GM12878 (cell line): Measurements from ENCODE around the gene VIT. TPM values are rescaled to one million over a fixed set of nuclear protein-coding genes. Genes with fewer than 3 reads are reported as not detected.

Source experiments
- ATAC-seq: fragments of 200-7000 bp; cut with Tn5 transposase; 3 replicates; pipeline ENCODE4 v1.9.1; 2020; ENCODE audit warnings: mild to moderate bottlenecking, moderate library complexity
- BruUV-seq: library from RNA; stranded (reverse); fragments of 400-500 nt; replicated peaks from 2 replicates; lab custom pipeline; 2021; lab: Mats Ljungman, UMichigan
- CTCF ChIA-PET: fragments of 300-600 bp; sonication (Branson Sonifier 250); formaldehyde crosslinking; extraction: SDS; loops from one replicate; lab custom pipeline; 2021; ENCODE audit warnings: inconsistent platforms; lab: Yijun Ruan, JAX
- POLR2A ChIA-PET: fragments of 350-600 bp; formaldehyde crosslinking; extraction: SDS; loops from one replicate; lab custom pipeline; 2021; ENCODE audit warnings: inconsistent platforms; lab: Charles Lee
- RAD21 ChIA-PET: fragments of 300-600 bp; sonication (Branson Sonifier 250); formaldehyde crosslinking; loops from one replicate; lab custom pipeline; 2023; ENCODE audit warnings: antibody characterized with exemption; ENCODE audit not compliant: unreplicated experiment; lab: Charles Lee
- SMC1A ChIA-PET: fragments of 300-600 bp; sonication (Branson Sonifier 250); formaldehyde crosslinking; loops from one replicate; lab custom pipeline; 2023; ENCODE audit not compliant: unreplicated experiment, uncharacterized antibody; lab: Charles Lee
- DNase-seq: peaks from one replicate; pipeline ENCODE4 v3.0.0-alpha.2; 2011; ENCODE audit warnings: low read depth, low spot score
- FAIRE-seq: peaks from 3 replicates; lab custom pipeline; 2011; peaks lifted over from hg19 to GRCh38; lab: Jason Lieb, UNC
- H2AFZ ChIP-seq: 2 replicates; pipeline ENCODE4 v1.6.0; 2011; ENCODE audit warnings: low read depth, low read length, control low read depth; ENCODE audit not compliant: control insufficient read depth
- H3K27ac ChIP-seq: 2 replicates; pipeline ENCODE4 v1.5.1; 2011; ENCODE audit warnings: control low read depth; ENCODE audit not compliant: control insufficient read depth, insufficient read depth
- H3K27me3 ChIP-seq, 2 experiments: replicated peaks in 1 of 2; 2 replicates each; pipeline versions ENCODE4 v1.6.0 to v1.6.1; 2011; ENCODE audit warnings: low read length in 1 of 2; ENCODE audit not compliant: control insufficient read depth in 2 of 2, insufficient read depth in 2 of 2
- H3K36me3 ChIP-seq, 2 experiments: 2 replicates each; pipeline ENCODE4 v1.5.1; 2011; ENCODE audit warnings: low read length in 1 of 2; ENCODE audit not compliant: control insufficient read depth in 2 of 2, insufficient read depth in 2 of 2
- H3K4me1 ChIP-seq: 2 replicates; pipeline ENCODE4 v1.6.1; 2011; ENCODE audit warnings: mild to moderate bottlenecking, low read length, moderate library complexity, mixed read lengths; ENCODE audit not compliant: control insufficient read depth, insufficient read depth
- H3K4me2 ChIP-seq: 2 replicates; pipeline ENCODE4 v1.6.0; 2011; ENCODE audit warnings: control low read depth; ENCODE audit not compliant: control insufficient read depth, insufficient read depth
- H3K4me3 ChIP-seq: fragments of 200-600 bp; sonication (generic); 2 replicates; pipeline ENCODE4 v1.5.1; 2016
- H3K79me2 ChIP-seq: 2 replicates; pipeline ENCODE4 v1.6.0; 2011; ENCODE audit warnings: low read length; ENCODE audit not compliant: control insufficient read depth, insufficient read depth
- H3K9ac ChIP-seq: 2 replicates; pipeline ENCODE4 v1.8.0; 2011; ENCODE audit warnings: low read length, control low read depth, mixed read lengths; ENCODE audit not compliant: control insufficient read depth, insufficient read depth
- H3K9me3 ChIP-seq: replicated peaks from 3 replicates; pipeline ENCODE4 v1.5.1; 2011; ENCODE audit warnings: mild to moderate bottlenecking, low read length; ENCODE audit not compliant: control insufficient read depth, insufficient read depth
- H4K20me1 ChIP-seq: 2 replicates; pipeline ENCODE4 v1.6.0; 2011; ENCODE audit not compliant: control insufficient read depth, insufficient read depth
- ASH2L ChIP-seq: fragments of 300-600, 200-600 bp; sonication (generic); IDR thresholded peaks from 2 replicates; pipeline ENCODE4 v1.6.1; 2017; ENCODE audit warnings: low read depth, mild to moderate bottlenecking, borderline replicate concordance
- BACH1 ChIP-seq: fragments of 450-650 bp; IDR thresholded peaks from 2 replicates; pipeline ENCODE4 v1.6.1; 2017; ENCODE audit warnings: mild to moderate bottlenecking, borderline replicate concordance
- CBX5 ChIP-seq: sonication (generic); IDR thresholded peaks from 2 replicates; pipeline ENCODE4 v1.6.1; 2016; ENCODE audit warnings: low read depth, moderate library complexity, mild to moderate bottlenecking, inconsistent platforms
- IRF4 ChIP-seq: IDR thresholded peaks from 2 replicates; pipeline ENCODE4 v1.6.1; 2011; ENCODE audit warnings: low read depth, low read length
- MYC ChIP-seq: IDR thresholded peaks from 2 replicates; pipeline ENCODE4 v1.6.1; 2011; ENCODE audit warnings: mild to moderate bottlenecking, low read length, moderate library complexity, inconsistent platforms; ENCODE audit not compliant: insufficient read depth, insufficient replicate concordance, insufficient read length, severe bottlenecking
- STAT1 ChIP-seq: fragments of 450-650 bp; conservative IDR thresholded peaks from 2 replicates; pipeline ENCODE4 v1.6.1; 2014; ENCODE audit warnings: antibody characterized with exemption, mild to moderate bottlenecking
- WGBS: methylation state at CpG from one replicate; pipeline ENCODE4 v1.1.6; 2016; ENCODE audit warnings: low lambda C conversion rate; ENCODE audit not compliant: insufficient replicate concordance, insufficient coverage; ENCODE audit errors: missing lambda C conversion rate; 5-methylcytosine and 5-hydroxymethylcytosine counted together
- in situ Hi-C: fragments of 300-500 bp; cut with MboI; formaldehyde crosslinking; loops from 9 replicates; pipeline ENCODE4 v1.14.3; 2018; ENCODE audit warnings: mixed read lengths
- intact Hi-C: fragments of 100-400 bp; cut with micrococcal nuclease; formaldehyde crosslinking; loops from one replicate; pipeline ENCODE4 v1.14.2; 2022; ENCODE audit not compliant: unreplicated experiment
- polyA plus RNA-seq, 11 experiments: library from polyadenylated mRNA; depleted of rRNA in 4 of 11; unstranded in 6 of 11; stranded (reverse) in 5 of 11; fragments of >200 nt; fragmentation: Nextera tagmentation in 4 of 11; fragmentation: Illumina TruSeq in 1 of 11; extraction: Ambion mirVana in 4 of 11; extraction: Trizol in 1 of 11; gene quantifications; 1 replicate in 1 of 11; 2 replicates in 10 of 11; pipeline versions ENCODE4 v1.2.1 to v1.2.3, GENCODE V29; 2011 to 2016; ENCODE audit warnings: inconsistent platforms in 2 of 11, missing spikeins in 2 of 11, low read depth in 1 of 11
- total RNA-seq, 4 experiments: library from RNA; depleted of rRNA in 3 of 4; stranded (reverse); fragments of >200 nt in 3 of 4; fragmentation: Illumina TruSeq in 1 of 4; extraction: Trizol in 1 of 4; gene quantifications; 2 replicates each; pipeline versions ENCODE4 v1.2.1 to v1.2.3, GENCODE V29; 2013 to 2021
- TF ChIP-seq, protein P1 (sequence below): IDR thresholded peaks from 2 replicates; pipeline ENCODE4 v1.6.1; 2012; ENCODE audit warnings: mild to moderate bottlenecking, low read depth, low read length

VIT gene
- total and polyA plus RNA-seq, 10 of the 15 experiments (the other 5 are each of a cell fraction or from before 2014, with no cell fraction given) = 0.05 to 0.14 TPM; not detected in 8

DNA sequence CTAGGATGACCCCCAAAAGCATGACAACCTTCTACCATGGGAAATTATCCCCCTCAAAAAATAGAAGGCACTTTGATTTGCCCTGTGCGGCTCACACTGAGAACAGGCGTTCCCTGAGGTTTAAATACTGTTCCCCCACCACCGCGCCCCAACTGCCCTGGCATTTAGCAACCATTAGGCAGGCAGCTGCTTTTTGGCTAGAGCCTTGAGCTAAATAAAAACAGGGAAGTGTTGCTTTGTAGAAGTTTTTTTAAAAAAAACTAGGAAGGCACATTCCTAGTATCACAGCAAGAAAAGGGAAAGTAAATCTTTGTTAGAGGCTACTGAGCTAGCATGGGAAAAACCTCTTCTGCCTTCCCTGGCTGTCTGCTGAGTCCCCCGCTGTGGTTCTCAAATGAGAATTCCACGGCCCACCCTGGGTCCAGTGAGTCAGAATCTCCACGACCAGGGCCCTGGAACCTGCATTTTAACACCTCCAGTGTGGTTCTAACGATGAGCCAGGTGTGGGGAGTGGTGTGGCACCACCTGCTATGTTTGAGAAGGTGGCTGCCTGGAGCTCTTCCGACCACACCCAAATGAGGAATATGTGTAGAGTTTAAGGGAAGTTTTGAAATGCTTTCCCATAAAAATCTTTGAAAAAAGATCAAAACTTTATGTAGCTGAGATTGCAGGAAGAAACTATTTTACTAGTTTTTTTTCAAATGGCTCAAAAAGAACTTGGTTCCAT lies 66.4 kb downstream of the VIT start:
- no TSS peak for BruUV-seq
- TF ChIP-seq CBX5 = no peak
- TF ChIP-seq MYC = no peak
- TF ChIP-seq, all 136 proteins: peak for 0
- POLR2A ChIA-PET = interaction anchor here (0.6 kb wide), 1 partner anchor 67 kb away, joined by 4 read pairs; no protein-coding TSS in a partner anchor
- H3K4me3 ChIP-seq = no peak overlapping the region
- H2AFZ ChIP-seq = no peak overlapping the region
- 46% methylated on average over 9 of the region's 9 CpGs for WGBS
- H3K9ac ChIP-seq = no peak overlapping the region
- no peaks in the 10 kb centered on the region for H3K9me3 ChIP-seq
- no peak for ATAC-seq
- H3K79me2 ChIP-seq = no peaks in the 10 kb centered on the region
- SMC1A ChIA-PET = no interaction called here
- no peaks in the 10 kb centered on the region for H3K4me1 ChIP-seq
- FAIRE-seq = no peak
- intact Hi-C loops (no loop called here), in situ Hi-C loops (no loop called here)
- no peak for DNase-seq
- no peaks in the 10 kb centered on the region for H3K36me3 ChIP-seq
- no peak overlapping the region for H3K27ac ChIP-seq
- no peaks in the 10 kb centered on the region; a peak in 1 of 4 replicates for H3K27me3 ChIP-seq
- RAD21 ChIA-PET = no interaction called here
- CTCF ChIA-PET = no interaction called here
- no peak overlapping the region for H3K4me2 ChIP-seq
- H4K20me1 ChIP-seq = no peaks in the 10 kb centered on the region

DNA sequence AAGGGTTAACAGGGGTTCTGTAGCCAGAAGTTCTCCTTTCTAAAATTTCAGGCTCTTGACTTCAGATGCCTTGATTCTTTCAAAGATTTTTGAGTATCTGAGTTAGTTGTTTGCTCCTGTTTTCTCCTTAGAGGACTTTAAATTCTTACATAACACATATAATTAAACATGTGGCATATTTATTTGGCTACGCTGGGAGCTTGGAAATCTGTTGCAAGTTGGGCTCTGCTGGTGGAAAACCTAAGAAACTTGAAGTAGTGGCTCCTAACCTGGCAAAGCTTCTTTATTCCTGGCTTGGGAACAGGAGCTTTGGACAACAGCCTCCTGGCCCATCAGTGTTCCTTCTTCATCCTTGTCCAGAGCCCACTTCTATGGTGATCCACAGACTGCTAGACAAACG lies 72.6 kb downstream of the VIT start:
- no peaks in the 10 kb centered on the region for H3K4me1 ChIP-seq
- TF ChIP-seq ASH2L (no peak), BACH1 (no peak), STAT1 (no peak), IRF4 (no peak)
- TF ChIP-seq, protein P1, sequence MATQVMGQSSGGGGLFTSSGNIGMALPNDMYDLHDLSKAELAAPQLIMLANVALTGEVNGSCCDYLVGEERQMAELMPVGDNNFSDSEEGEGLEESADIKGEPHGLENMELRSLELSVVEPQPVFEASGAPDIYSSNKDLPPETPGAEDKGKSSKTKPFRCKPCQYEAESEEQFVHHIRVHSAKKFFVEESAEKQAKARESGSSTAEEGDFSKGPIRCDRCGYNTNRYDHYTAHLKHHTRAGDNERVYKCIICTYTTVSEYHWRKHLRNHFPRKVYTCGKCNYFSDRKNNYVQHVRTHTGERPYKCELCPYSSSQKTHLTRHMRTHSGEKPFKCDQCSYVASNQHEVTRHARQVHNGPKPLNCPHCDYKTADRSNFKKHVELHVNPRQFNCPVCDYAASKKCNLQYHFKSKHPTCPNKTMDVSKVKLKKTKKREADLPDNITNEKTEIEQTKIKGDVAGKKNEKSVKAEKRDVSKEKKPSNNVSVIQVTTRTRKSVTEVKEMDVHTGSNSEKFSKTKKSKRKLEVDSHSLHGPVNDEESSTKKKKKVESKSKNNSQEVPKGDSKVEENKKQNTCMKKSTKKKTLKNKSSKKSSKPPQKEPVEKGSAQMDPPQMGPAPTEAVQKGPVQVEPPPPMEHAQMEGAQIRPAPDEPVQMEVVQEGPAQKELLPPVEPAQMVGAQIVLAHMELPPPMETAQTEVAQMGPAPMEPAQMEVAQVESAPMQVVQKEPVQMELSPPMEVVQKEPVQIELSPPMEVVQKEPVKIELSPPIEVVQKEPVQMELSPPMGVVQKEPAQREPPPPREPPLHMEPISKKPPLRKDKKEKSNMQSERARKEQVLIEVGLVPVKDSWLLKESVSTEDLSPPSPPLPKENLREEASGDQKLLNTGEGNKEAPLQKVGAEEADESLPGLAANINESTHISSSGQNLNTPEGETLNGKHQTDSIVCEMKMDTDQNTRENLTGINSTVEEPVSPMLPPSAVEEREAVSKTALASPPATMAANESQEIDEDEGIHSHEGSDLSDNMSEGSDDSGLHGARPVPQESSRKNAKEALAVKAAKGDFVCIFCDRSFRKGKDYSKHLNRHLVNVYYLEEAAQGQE = no peak
- 14% methylated on average over 2 of the region's 2 CpGs for WGBS
- FAIRE-seq (no peak), DNase-seq (no peak), ATAC-seq (no peak)
- no peak overlapping the region for H3K9ac ChIP-seq
- no TSS peak for BruUV-seq
- H3K4me3 ChIP-seq = no peak overlapping the region
- SMC1A ChIA-PET = interaction anchor here (0.6 to 1.1 kb wide), 2 partner anchors 14 kb away, joined by 3 read pairs; no protein-coding TSS in a partner anchor
- RAD21 ChIA-PET = no interaction called here
- no peaks in the 10 kb centered on the region; a peak in 3 of 4 replicates for H3K27me3 ChIP-seq
- no peaks in the 10 kb centered on the region for H3K9me3 ChIP-seq
- no peaks in the 10 kb centered on the region for H3K36me3 ChIP-seq
- no peak overlapping the region for H2AFZ ChIP-seq
- H3K27ac ChIP-seq = no peak overlapping the region
- POLR2A ChIA-PET = no interaction called here
- CTCF ChIA-PET = interaction anchor here (0.8 to 1.2 kb wide), 5 partner anchors 9 to 417 kb away, joined by 3 read pairs; no protein-coding TSS in a partner anchor
- no peaks in the 10 kb centered on the region for H3K79me2 ChIP-seq
- no peaks in the 10 kb centered on the region for H4K20me1 ChIP-seq
- intact Hi-C loops = no loop called here
- in situ Hi-C loops = no loop called here
- H3K4me2 ChIP-seq = no peak overlapping the region
